ENCODE results near the gene TSPAN3. TPM values are rescaled to one million over a fixed set of nuclear protein-coding genes. Genes with fewer than 3 reads are reported as not detected.

TSPAN3 gene
- total and polyA plus RNA-seq, 10 of the 15 experiments (the other 5 are each of a cell fraction or from before 2014, with no cell fraction given), result 18.9 to 114 (median 57.2) TPM

DNA sequence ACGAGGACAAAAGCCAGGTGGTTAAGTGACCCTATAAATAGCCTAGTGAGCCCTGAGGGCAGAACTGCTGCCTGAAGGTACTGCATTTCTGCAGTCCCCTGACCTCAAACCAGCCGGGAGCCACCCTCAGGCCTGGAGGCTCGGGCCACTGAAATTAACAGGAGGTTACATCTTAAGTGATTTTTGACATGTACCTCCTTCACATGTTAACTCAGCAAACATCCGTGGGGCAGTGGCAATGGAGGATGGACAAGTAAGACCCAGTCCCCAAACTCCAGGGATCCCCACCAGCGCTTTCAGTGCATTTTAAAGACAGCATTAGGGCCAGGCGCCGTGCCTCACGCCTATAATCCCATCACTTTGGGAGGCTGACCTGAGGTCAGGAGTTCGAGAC lies 49.8 kb downstream of the TSPAN3 start:
- Histone ChIP-seq H3K36me3 (ENCODE audit: control insufficient read depth in 2 of 2, insufficient read depth in 2 of 2, low read length in 1 of 2) (no peaks in the 10 kb centered on the region), H3K27ac (ENCODE audit: control insufficient read depth, insufficient read depth) (no peak overlapping the region), H3K9me3 (replicated peaks; ENCODE audit: control insufficient read depth, insufficient read depth, low read length) (no peaks in the 10 kb centered on the region), H3K4me1 (ENCODE audit: control insufficient read depth, insufficient read depth, low read length) (peaks cover 38% of the 10 kb centered on the region), H3K4me3 (no peak overlapping the region), H3K27me3 (replicated peaks in 1 of 2; ENCODE audit: control insufficient read depth in 2 of 2, insufficient read depth in 2 of 2, low read length in 1 of 2) (no peaks in the 10 kb centered on the region), H2AFZ (ENCODE audit: control insufficient read depth, low read depth, low read length) (no peak overlapping the region), H4K20me1 (ENCODE audit: control insufficient read depth, insufficient read depth) (no peaks in the 10 kb centered on the region), H3K4me2 (ENCODE audit: control insufficient read depth, insufficient read depth) (no peak overlapping the region), H3K9ac (ENCODE audit: control insufficient read depth, insufficient read depth, low read length) (no peak overlapping the region), H3K79me2 (ENCODE audit: control insufficient read depth, insufficient read depth, low read length) (no peaks in the 10 kb centered on the region)
- WGBS (ENCODE audit: insufficient coverage, insufficient replicate concordance, low lambda C conversion rate, missing lambda C conversion rate), result 72% methylated on average over 7 of the region's 9 CpGs
- in situ Hi-C loops (cut with MboI), result no loop called here
- POLR2A ChIA-PET, result interaction anchor here (5.9 kb wide), 1 partner anchor 33 kb away, joined by 39 read pairs; no protein-coding TSS in a partner anchor
- RAD21 ChIA-PET (ENCODE audit: unreplicated experiment), result interaction anchor here (1.9 to 15.5 kb wide), 2 partner anchors 43 to 161 kb away, joined by 9 to 259 read pairs; no protein-coding TSS in a partner anchor
- DNase-seq (ENCODE audit: low read depth, low spot score) (no peak), ATAC-seq (peak; percentile 20; the same call in 2 of the 3 replicates), FAIRE-seq (no peak)
- CTCF ChIA-PET, result interaction anchor here (1.5 to 17.4 kb wide), 6 partner anchors 7 to 48 kb away, joined by 3 to 483 read pairs (median 28); no protein-coding TSS in a partner anchor
- SMC1A ChIA-PET (ENCODE audit: uncharacterized antibody, unreplicated experiment), result interaction anchor here (1.8 to 22.2 kb wide), 2 partner anchors 11 to 47 kb away, joined by 10 to 375 read pairs; no protein-coding TSS in a partner anchor
- no TSS peak for BruUV-seq (replicated peaks)
- TF ChIP-seq ETV6 (conservative IDR thresholded peaks at IDR 0.05 in 1 of 2, IDR thresholded peaks at IDR 0.05 in 1 of 2; ENCODE audit: borderline replicate concordance in 1 of 2, low read depth in 1 of 2) (no peak), ZNF217 (IDR thresholded peaks at IDR 0.05) (0 out of 2 replicates have a peak, but pooled peaks have one; percentile 28), NR2C1 (IDR thresholded peaks at IDR 0.05) (no peak), RUNX3 (IDR thresholded peaks at IDR 0.05; ENCODE audit: low read length) (0 out of 2 replicates have a peak, but pooled peaks have one; percentile 34), YBX1 (IDR thresholded peaks at IDR 0.05) (no peak), NR2F1 (conservative IDR thresholded peaks at IDR 0.05) (peak; percentile 14; the same call in 1 of the 2 replicates), HSF1 (IDR thresholded peaks at IDR 0.05; ENCODE audit: low read depth, low read length) (no peak)
- intact Hi-C loops (cut with micrococcal nuclease; ENCODE audit: unreplicated experiment), result no loop called here
